HepG2 (cell line): ENCODE results near the gene ZNF544. TPM values are rescaled to one million over a fixed set of nuclear protein-coding genes. Genes with fewer than 3 reads are reported as not detected.

Experiments used
- CBX5 ChIP-seq: sonication (generic); formaldehyde crosslinking; IDR thresholded peaks from 2 replicates; pipeline ENCODE4 v1.4.0; 2020; ENCODE audit warnings: missing genetic modification reagents, borderline replicate concordance
- GZF1 ChIP-seq: sonication (generic); formaldehyde crosslinking; IDR thresholded peaks from 2 replicates; pipeline ENCODE4 v1.5.1; 2020; ENCODE audit warnings: mild to moderate bottlenecking, missing genetic modification reagents
- HMG20A ChIP-seq: IDR thresholded peaks from 2 replicates; pipeline ENCODE4 v1.6.1; 2016; ENCODE audit warnings: borderline replicate concordance
- HMG20B ChIP-seq: conservative IDR thresholded peaks from 2 replicates; pipeline ENCODE4 v1.6.1; 2016; ENCODE audit warnings: missing genetic modification reagents, missing compliant biosample characterization
- MEIS2 ChIP-seq: sonication (generic); formaldehyde crosslinking; IDR thresholded peaks from 2 replicates; pipeline ENCODE4 v1.9.0; 2021; ENCODE audit warnings: mild to moderate bottlenecking, missing genetic modification reagents
- NFE2L2 ChIP-seq: fragments of 150-350 bp; IDR thresholded peaks from 2 replicates; pipeline ENCODE4 v1.6.1; 2014; ENCODE audit warnings: low read length
- RXRA ChIP-seq: sonication (generic); formaldehyde crosslinking; IDR thresholded peaks from 2 replicates; pipeline ENCODE4 v1.5.1; 2020; ENCODE audit warnings: missing genetic modification reagents
- SKI ChIP-seq: fragments of 450-650 bp; IDR thresholded peaks from one replicate; pipeline ENCODE4 v1.6.1; 2018; ENCODE audit warnings: mild to moderate bottlenecking; ENCODE audit not compliant: partially characterized antibody
- SSRP1 ChIP-seq: IDR thresholded peaks from 2 replicates; pipeline ENCODE4 v1.6.1; 2016; ENCODE audit warnings: control low read depth
- TEAD3 ChIP-seq: optimal IDR thresholded peaks from 2 replicates; pipeline ENCODE3; 2016; ENCODE audit warnings: borderline replicate concordance
- TOE1 ChIP-seq: sonication (generic); formaldehyde crosslinking; IDR thresholded peaks from 2 replicates; pipeline ENCODE4 v1.4.0; 2020; ENCODE audit warnings: mild to moderate bottlenecking, missing genetic modification reagents
- ZNF121 ChIP-seq: sonication (generic); formaldehyde crosslinking; IDR thresholded peaks from 2 replicates; pipeline ENCODE4 v1.5.0; 2020; ENCODE audit warnings: mild to moderate bottlenecking, missing genetic modification reagents
- ZNF205 ChIP-seq: IDR thresholded peaks from 2 replicates; pipeline ENCODE4 v1.6.1; 2018; ENCODE audit warnings: missing biosample characterization, missing genetic modification reagents
- ZNF3 ChIP-seq: IDR thresholded peaks from 2 replicates; pipeline ENCODE4 v1.7.0; 2017; ENCODE audit warnings: inconsistent platforms
- ZNF619 ChIP-seq: sonication (generic); formaldehyde crosslinking; IDR thresholded peaks from 2 replicates; pipeline ENCODE4 v1.4.0; 2020; ENCODE audit warnings: mild to moderate bottlenecking, missing genetic modification reagents
- ZNF781 ChIP-seq: sonication (generic); formaldehyde crosslinking; IDR thresholded peaks from 2 replicates; pipeline ENCODE4 v1.5.1; 2020; ENCODE audit warnings: borderline replicate concordance, mild to moderate bottlenecking, missing genetic modification reagents; ENCODE audit errors: not compliant biosample characterization
- ZNF841 ChIP-seq: sonication (generic); formaldehyde crosslinking; IDR thresholded peaks from 2 replicates; pipeline ENCODE4 v1.8.1; 2023; ENCODE audit warnings: missing genetic modification reagents, borderline replicate concordance
- polyA plus RNA-seq, 8 experiments: library from polyadenylated mRNA; depleted of rRNA in 3 of 8; stranded (reverse) in 7 of 8; unstranded in 1 of 8; fragments of >200 nt; fragmentation: Illumina TruSeq in 4 of 8; extraction: Trizol in 4 of 8; gene quantifications; 2 replicates each; pipeline versions ENCODE4 v1.2.1 to v1.2.3, GENCODE V29; 2011 to 2016; ENCODE audit warnings: low read depth in 4 of 8, missing spikeins in 1 of 8, mixed read lengths in 1 of 8; ENCODE audit not compliant: insufficient read depth in 1 of 8
- total RNA-seq, 5 experiments: library from RNA; depleted of rRNA; stranded (reverse); fragments of >200 nt; fragmentation: Illumina TruSeq; extraction: Trizol; gene quantifications; 2 replicates each; pipeline ENCODE4 v1.2.3, GENCODE V29; 2016; ENCODE audit warnings: low read depth in 1 of 5
- TF ChIP-seq, protein P1 (sequence below): sonication (generic); formaldehyde crosslinking; IDR thresholded peaks from 2 replicates; pipeline ENCODE4 v1.4.0; 2020; ENCODE audit warnings: missing genetic modification reagents
- TF ChIP-seq, protein P2 (sequence below): sonication (generic); formaldehyde crosslinking; IDR thresholded peaks from 2 replicates; pipeline ENCODE4 v1.5.1; 2020; ENCODE audit warnings: missing genetic modification reagents, mild to moderate bottlenecking, borderline replicate concordance
- TF ChIP-seq, protein P3 (sequence below): sonication (generic); formaldehyde crosslinking; IDR thresholded peaks from 2 replicates; pipeline ENCODE4 v1.5.1; 2020; ENCODE audit warnings: missing genetic modification reagents, mild to moderate bottlenecking, borderline replicate concordance
- TF ChIP-seq, protein P4 (sequence below): sonication (generic); formaldehyde crosslinking; IDR thresholded peaks from 2 replicates; pipeline ENCODE4 v1.4.0; 2020; ENCODE audit warnings: missing genetic modification reagents, borderline replicate concordance

Gene ZNF544
- total and polyA plus RNA-seq, 2 of the 13 experiments (the other 11 are each of a cell fraction or from before 2014, with no cell fraction given) = 13.1 to 17.0 TPM

DNA sequence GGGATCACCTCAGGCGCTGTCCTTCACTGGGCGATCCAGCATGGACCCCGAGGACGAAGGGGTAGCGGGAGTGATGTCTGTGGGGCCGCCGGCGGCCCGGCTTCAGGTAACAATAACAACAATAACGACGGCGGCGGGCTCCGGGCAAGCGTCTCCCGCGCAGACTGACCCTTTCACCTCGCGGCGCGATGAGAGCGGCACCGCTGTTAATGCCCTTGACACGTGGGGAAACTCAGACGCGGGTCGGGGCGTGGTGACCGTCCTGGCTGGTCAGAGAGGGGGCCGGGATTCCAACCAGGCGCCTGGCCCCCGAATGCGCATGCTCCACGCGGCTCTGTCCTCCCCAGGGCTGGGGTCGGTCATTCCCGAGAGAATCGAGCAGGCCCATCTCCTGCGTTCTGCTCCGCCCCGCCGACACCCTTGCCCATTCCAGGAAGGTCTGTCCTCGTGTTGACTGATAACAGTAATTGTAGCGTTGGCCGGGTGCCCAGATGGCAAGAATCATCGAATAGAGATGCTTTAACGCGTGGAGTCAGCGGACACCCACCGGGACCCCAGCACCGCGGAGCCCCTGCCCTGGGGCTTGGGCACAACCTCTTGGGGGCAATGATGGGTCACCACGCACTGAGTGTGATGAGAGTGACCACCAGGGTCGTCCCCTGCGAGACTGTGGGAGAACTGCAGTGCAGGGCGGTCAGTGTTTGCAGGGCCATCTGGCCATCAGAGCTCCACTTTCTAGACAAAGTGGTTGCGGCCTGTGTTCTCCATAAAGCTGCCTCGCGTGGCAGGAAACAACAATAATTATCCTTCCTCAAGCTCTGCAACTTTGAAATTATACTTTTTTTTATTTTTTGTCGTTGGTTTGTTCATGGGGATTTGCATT is 50.6 kb downstream of the ZNF544 start (continued):
- TF ChIP-seq, protein P1, sequence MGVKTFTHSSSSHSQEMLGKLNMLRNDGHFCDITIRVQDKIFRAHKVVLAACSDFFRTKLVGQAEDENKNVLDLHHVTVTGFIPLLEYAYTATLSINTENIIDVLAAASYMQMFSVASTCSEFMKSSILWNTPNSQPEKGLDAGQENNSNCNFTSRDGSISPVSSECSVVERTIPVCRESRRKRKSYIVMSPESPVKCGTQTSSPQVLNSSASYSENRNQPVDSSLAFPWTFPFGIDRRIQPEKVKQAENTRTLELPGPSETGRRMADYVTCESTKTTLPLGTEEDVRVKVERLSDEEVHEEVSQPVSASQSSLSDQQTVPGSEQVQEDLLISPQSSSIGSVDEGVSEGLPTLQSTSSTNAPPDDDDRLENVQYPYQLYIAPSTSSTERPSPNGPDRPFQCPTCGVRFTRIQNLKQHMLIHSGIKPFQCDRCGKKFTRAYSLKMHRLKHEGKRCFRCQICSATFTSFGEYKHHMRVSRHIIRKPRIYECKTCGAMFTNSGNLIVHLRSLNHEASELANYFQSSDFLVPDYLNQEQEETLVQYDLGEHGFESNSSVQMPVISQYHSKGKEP (CRISPR knock-in tag) = 0 out of 2 replicates have a peak, but pooled peaks have one; percentile 11
- TF ChIP-seq, protein P2, sequence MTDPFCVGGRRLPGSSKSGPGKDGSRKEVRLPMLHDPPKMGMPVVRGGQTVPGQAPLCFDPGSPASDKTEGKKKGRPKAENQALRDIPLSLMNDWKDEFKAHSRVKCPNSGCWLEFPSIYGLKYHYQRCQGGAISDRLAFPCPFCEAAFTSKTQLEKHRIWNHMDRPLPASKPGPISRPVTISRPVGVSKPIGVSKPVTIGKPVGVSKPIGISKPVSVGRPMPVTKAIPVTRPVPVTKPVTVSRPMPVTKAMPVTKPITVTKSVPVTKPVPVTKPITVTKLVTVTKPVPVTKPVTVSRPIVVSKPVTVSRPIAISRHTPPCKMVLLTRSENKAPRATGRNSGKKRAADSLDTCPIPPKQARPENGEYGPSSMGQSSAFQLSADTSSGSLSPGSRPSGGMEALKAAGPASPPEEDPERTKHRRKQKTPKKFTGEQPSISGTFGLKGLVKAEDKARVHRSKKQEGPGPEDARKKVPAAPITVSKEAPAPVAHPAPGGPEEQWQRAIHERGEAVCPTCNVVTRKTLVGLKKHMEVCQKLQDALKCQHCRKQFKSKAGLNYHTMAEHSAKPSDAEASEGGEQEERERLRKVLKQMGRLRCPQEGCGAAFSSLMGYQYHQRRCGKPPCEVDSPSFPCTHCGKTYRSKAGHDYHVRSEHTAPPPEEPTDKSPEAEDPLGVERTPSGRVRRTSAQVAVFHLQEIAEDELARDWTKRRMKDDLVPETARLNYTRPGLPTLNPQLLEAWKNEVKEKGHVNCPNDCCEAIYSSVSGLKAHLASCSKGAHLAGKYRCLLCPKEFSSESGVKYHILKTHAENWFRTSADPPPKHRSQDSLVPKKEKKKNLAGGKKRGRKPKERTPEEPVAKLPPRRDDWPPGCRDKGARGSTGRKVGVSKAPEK (CRISPR knock-in tag) = no peak
- TF ChIP-seq NFE2L2 (no peak), ZNF121 (CRISPR knock-in tag) (no peak), ZNF3 (no peak), ZNF205 (CRISPR knock-in tag) (0 out of 2 replicates have a peak, but pooled peaks have one; percentile 7), SKI (no peak), RXRA (no peak; the same call in none of the 2 replicates), MEIS2 (CRISPR knock-in tag) (peak; percentile 72), TEAD3 (CRISPR knock-in tag) (no peak), TOE1 (CRISPR knock-in tag) (0 out of 2 replicates have a peak, but pooled peaks have one; percentile 15), ZNF841 (CRISPR knock-in tag) (no peak), GZF1 (CRISPR knock-in tag) (no peak), SSRP1 (CRISPR knock-in tag) (no peak), ZNF781 (CRISPR knock-in tag) (peak; percentile 57), ZNF619 (CRISPR knock-in tag) (no peak; the same call in 1 of the 2 replicates), HMG20A (CRISPR knock-in tag) (no peak), HMG20B (CRISPR knock-in tag) (no peak), CBX5 (CRISPR knock-in tag) (no peak)
- TF ChIP-seq, protein P3, sequence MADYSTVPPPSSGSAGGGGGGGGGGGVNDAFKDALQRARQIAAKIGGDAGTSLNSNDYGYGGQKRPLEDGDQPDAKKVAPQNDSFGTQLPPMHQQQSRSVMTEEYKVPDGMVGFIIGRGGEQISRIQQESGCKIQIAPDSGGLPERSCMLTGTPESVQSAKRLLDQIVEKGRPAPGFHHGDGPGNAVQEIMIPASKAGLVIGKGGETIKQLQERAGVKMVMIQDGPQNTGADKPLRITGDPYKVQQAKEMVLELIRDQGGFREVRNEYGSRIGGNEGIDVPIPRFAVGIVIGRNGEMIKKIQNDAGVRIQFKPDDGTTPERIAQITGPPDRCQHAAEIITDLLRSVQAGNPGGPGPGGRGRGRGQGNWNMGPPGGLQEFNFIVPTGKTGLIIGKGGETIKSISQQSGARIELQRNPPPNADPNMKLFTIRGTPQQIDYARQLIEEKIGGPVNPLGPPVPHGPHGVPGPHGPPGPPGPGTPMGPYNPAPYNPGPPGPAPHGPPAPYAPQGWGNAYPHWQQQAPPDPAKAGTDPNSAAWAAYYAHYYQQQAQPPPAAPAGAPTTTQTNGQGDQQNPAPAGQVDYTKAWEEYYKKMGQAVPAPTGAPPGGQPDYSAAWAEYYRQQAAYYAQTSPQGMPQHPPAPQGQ = no peak
- TF ChIP-seq, protein P4, sequence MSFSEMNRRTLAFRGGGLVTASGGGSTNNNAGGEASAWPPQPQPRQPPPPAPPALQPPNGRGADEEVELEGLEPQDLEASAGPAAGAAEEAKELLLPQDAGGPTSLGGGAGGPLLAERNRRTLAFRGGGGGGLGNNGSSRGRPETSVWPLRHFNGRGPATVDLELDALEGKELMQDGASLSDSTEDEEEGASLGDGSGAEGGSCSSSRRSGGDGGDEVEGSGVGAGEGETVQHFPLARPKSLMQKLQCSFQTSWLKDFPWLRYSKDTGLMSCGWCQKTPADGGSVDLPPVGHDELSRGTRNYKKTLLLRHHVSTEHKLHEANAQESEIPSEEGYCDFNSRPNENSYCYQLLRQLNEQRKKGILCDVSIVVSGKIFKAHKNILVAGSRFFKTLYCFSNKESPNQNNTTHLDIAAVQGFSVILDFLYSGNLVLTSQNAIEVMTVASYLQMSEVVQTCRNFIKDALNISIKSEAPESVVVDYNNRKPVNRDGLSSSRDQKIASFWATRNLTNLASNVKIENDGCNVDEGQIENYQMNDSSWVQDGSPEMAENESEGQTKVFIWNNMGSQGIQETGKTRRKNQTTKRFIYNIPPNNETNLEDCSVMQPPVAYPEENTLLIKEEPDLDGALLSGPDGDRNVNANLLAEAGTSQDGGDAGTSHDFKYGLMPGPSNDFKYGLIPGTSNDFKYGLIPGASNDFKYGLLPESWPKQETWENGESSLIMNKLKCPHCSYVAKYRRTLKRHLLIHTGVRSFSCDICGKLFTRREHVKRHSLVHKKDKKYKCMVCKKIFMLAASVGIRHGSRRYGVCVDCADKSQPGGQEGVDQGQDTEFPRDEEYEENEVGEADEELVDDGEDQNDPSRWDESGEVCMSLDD (CRISPR knock-in tag) = no peak
